HepG2 (cell line): ENCODE results near the gene ATP2B3. TPM values are rescaled to one million over a fixed set of nuclear protein-coding genes. Genes with fewer than 3 reads are reported as not detected.

Source experiments
- BRD4 ChIP-seq: sonication (generic); formaldehyde crosslinking; IDR thresholded peaks from 2 replicates; pipeline ENCODE4 v1.4.0; 2020; ENCODE audit warnings: missing genetic modification reagents
- GMEB1 ChIP-seq: sonication (generic); formaldehyde crosslinking; IDR thresholded peaks from 2 replicates; pipeline ENCODE4 v1.5.1; 2020; ENCODE audit warnings: missing genetic modification reagents, mild to moderate bottlenecking, borderline replicate concordance
- HNF4A ChIP-seq: sonication (generic); formaldehyde crosslinking; IDR thresholded peaks from 2 replicates; pipeline ENCODE4 v1.4.0; 2020; ENCODE audit warnings: missing genetic modification reagents
- KDM2A ChIP-seq: sonication (generic); formaldehyde crosslinking; IDR thresholded peaks from 2 replicates; pipeline ENCODE4 v1.4.0; 2020; ENCODE audit warnings: low read depth, missing genetic modification reagents, borderline replicate concordance
- MED1 ChIP-seq: sonication (generic); formaldehyde crosslinking; IDR thresholded peaks from 2 replicates; pipeline ENCODE4 v1.4.0; 2020; ENCODE audit warnings: missing genetic modification reagents
- MYC ChIP-seq: sonication (generic); formaldehyde crosslinking; IDR thresholded peaks from 2 replicates; pipeline ENCODE4 v1.9.0; 2021; ENCODE audit warnings: missing genetic modification reagents, borderline replicate concordance
- RXRB ChIP-seq: IDR thresholded peaks from 2 replicates; pipeline ENCODE4 v1.6.1; 2016; ENCODE audit warnings: borderline replicate concordance, missing genetic modification reagents, missing compliant biosample characterization
- SOX13 ChIP-seq, 3 experiments: fragments of 450-650 bp in 1 of 3; sonication (generic) in 1 of 3; formaldehyde crosslinking in 1 of 3; IDR thresholded peaks in 2 of 3; conservative IDR thresholded peaks in 1 of 3; 2 replicates each; pipeline versions ENCODE4 v1.5.0 to v1.6.1; 2016 to 2020; ENCODE audit warnings: antibody characterized with exemption in 1 of 3, mild to moderate bottlenecking in 1 of 3, missing compliant biosample characterization in 1 of 3, missing genetic modification reagents in 1 of 3, moderate library complexity in 1 of 3
- SRSF9 ChIP-seq: fragments of 200-400 bp; formaldehyde crosslinking; IDR thresholded peaks from 2 replicates; pipeline ENCODE4 v1.6.1; 2018; ENCODE audit warnings: borderline replicate concordance, mild to moderate bottlenecking, low read depth, low read length; ENCODE audit not compliant: insufficient read depth, poor library complexity, severe bottlenecking
- TCF7 ChIP-seq: sonication (generic); IDR thresholded peaks from 2 replicates; pipeline ENCODE4 v1.6.1; 2016; ENCODE audit warnings: antibody characterized with exemption, low read depth
- THAP11 ChIP-seq: IDR thresholded peaks from 2 replicates; pipeline ENCODE4 v1.6.1; 2016; ENCODE audit warnings: missing biosample characterization, missing genetic modification reagents
- ZBTB2 ChIP-seq: sonication (generic); formaldehyde crosslinking; IDR thresholded peaks from 2 replicates; pipeline ENCODE4 v1.8.0; 2022; ENCODE audit warnings: low read depth, missing genetic modification reagents
- ZFX ChIP-seq: sonication (generic); formaldehyde crosslinking; IDR thresholded peaks from 2 replicates; pipeline ENCODE4 v1.4.0; 2020; ENCODE audit warnings: mild to moderate bottlenecking, low read depth, missing genetic modification reagents, moderate library complexity
- ZHX1 ChIP-seq: sonication (generic); formaldehyde crosslinking; IDR thresholded peaks from 2 replicates; pipeline ENCODE4 v1.8.1; 2022; ENCODE audit warnings: low read depth, mild to moderate bottlenecking, missing genetic modification reagents
- ZNF605 ChIP-seq: sonication (generic); formaldehyde crosslinking; IDR thresholded peaks from 2 replicates; pipeline ENCODE4 v1.8.0; 2022; ENCODE audit warnings: mild to moderate bottlenecking, missing genetic modification reagents
- ZNF761 ChIP-seq: sonication (generic); formaldehyde crosslinking; conservative IDR thresholded peaks from 2 replicates; pipeline ENCODE4 v1.4.0; 2020; ENCODE audit warnings: mild to moderate bottlenecking, missing genetic modification reagents
- ZZZ3 ChIP-seq: sonication (generic); formaldehyde crosslinking; IDR thresholded peaks from 2 replicates; pipeline ENCODE4 v1.4.0; 2020; ENCODE audit warnings: missing genetic modification reagents, mild to moderate bottlenecking, borderline replicate concordance
- polyA plus RNA-seq, 8 experiments: library from polyadenylated mRNA; depleted of rRNA in 3 of 8; stranded (reverse) in 7 of 8; unstranded in 1 of 8; fragments of >200 nt; fragmentation: Illumina TruSeq in 4 of 8; extraction: Trizol in 4 of 8; gene quantifications; 2 replicates each; pipeline versions ENCODE4 v1.2.1 to v1.2.3, GENCODE V29; 2011 to 2016; ENCODE audit warnings: low read depth in 4 of 8, missing spikeins in 1 of 8, mixed read lengths in 1 of 8; ENCODE audit not compliant: insufficient read depth in 1 of 8
- total RNA-seq, 5 experiments: library from RNA; depleted of rRNA; stranded (reverse); fragments of >200 nt; fragmentation: Illumina TruSeq; extraction: Trizol; gene quantifications; 2 replicates each; pipeline ENCODE4 v1.2.3, GENCODE V29; 2016; ENCODE audit warnings: low read depth in 1 of 5
- TF ChIP-seq, protein P1 (sequence below): IDR thresholded peaks from 2 replicates; pipeline ENCODE4 v1.6.1; 2016

The ATP2B3 gene
- total and polyA plus RNA-seq, 2 of the 13 experiments (the other 11 are each of a cell fraction or from before 2014, with no cell fraction given): not detected

DNA sequence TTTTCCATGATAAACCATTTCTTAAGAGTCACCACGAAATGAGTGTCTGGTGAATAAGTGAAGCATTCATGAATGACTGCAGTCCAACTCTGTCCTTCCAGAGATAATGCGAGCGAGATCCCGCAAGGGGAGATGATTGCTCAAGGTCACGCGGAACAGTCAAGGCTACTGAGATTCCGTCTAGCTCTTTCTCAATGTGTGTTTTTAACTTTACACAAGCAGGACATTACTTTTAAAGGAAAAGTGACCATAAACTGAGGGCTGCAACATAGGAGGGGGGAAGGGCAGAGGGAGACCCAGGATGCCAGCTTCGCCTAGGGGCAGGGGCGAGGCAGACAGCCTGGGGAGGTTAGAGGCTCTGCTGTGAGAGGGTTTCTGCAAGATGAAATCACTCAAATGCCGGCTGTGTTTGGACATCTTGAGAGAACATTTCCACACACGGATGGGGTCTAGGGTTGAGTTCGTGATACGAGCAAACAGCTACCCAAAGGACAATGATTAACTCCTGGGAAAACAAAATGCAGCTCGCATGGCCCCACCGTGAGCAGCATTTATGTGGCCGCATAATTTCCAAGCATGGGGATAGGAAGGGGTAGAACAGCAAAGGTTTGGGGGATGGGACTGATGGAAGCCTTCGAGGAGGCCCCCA is 105.3 kb downstream of the ATP2B3 start (continued):
- TF ChIP-seq, protein P1, sequence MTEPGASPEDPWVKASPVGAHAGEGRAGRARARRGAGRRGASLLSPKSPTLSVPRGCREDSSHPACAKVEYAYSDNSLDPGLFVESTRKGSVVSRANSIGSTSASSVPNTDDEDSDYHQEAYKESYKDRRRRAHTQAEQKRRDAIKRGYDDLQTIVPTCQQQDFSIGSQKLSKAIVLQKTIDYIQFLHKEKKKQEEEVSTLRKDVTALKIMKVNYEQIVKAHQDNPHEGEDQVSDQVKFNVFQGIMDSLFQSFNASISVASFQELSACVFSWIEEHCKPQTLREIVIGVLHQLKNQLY (CRISPR knock-in tag): peak; percentile 13; the same call in 1 of the 2 replicates
- no peak for TF ChIP-seq ZZZ3 (CRISPR knock-in tag)
- 0 out of 2 replicates have a peak, but pooled peaks have one; percentile 13 for TF ChIP-seq KDM2A (CRISPR knock-in tag)
- peak; percentile 37; the same call in 1 of the 2 replicates for TF ChIP-seq BRD4 (CRISPR knock-in tag)
- peak; percentile 35 for TF ChIP-seq MED1
- TF ChIP-seq ZFX: no peak
- TF ChIP-seq THAP11 (CRISPR knock-in tag): peak; percentile 30; the same call in 1 of the 2 replicates
- peak; percentile 44 for TF ChIP-seq HNF4A (CRISPR knock-in tag)
- no peak for TF ChIP-seq MYC
- TF ChIP-seq ZNF605: no peak
- TF ChIP-seq ZHX1: no peak
- 0 out of 2 replicates have a peak, but pooled peaks have one; percentile 15 for TF ChIP-seq SOX13 (IDR thresholded peaks at IDR 0.05)
- no peak for TF ChIP-seq SOX13 (CRISPR knock-in tag; conservative IDR thresholded peaks at IDR 0.05 in 1 of 2, IDR thresholded peaks at IDR 0.05 in 1 of 2)
- 0 out of 2 replicates have a peak, but pooled peaks have one; percentile 8 for TF ChIP-seq ZBTB2 (CRISPR knock-in tag)
- TF ChIP-seq RXRB (CRISPR knock-in tag): peak; percentile 59; the same call in 1 of the 2 replicates
- TF ChIP-seq SRSF9: no peak
- TF ChIP-seq TCF7: 0 out of 2 replicates have a peak, but pooled peaks have one; percentile 3
- 0 out of 2 replicates have a peak, but pooled peaks have one; percentile 11 for TF ChIP-seq GMEB1 (CRISPR knock-in tag)
- TF ChIP-seq ZNF761: 0 out of 2 replicates have a peak, but pooled peaks have one; percentile 29
